Right lobe of liver (tissue), 4 donors: ENCODE measurements around the gene PEMT.

Source experiments
- CTCF ChIP-seq, 4 donors: fragments of 200-600 bp in 3 of 4; fragments of 450-650 bp in 1 of 4; IDR thresholded peaks; one replicate each; pipeline versions ENCODE4 v1.5.1 to v1.8.0; 2016 to 2022; ENCODE audit warnings: antibody characterized with exemption in 4 of 4, mild to moderate bottlenecking in 2 of 4
- POLR2A ChIP-seq: fragments of 450-650 bp; IDR thresholded peaks from one replicate; pipeline ENCODE4 v1.6.1; 2017; ENCODE audit warnings: antibody characterized with exemption, mild to moderate bottlenecking
- donor health status: DM: no; HTN: no; CAD: no.
- donor health status: DM: no; HTN: no; CAD: no.
- donor health status: DM: no; HTN: yes; CAD: no.

GRCh38 chr17:17519886-17520285 is 71.6 kb downstream of the PEMT start:
- TF ChIP-seq CTCF (IDR thresholded peaks at IDR 0.05) (no peak), POLR2A (no peak)
